Stimulated activated naive CD8-positive, alpha-beta T cell treated with anti-CD3 and anti-CD28 coated beads, Interleukin-15, Interleukin-2, amounts not matched to agents 100 U/mL and 50 U/mL, for 24 hours (primary cell): ENCODE measurements around the gene CEMIP.
"Not testable (repeated sequence)": the region's sequence is repeated elsewhere in the genome, so short reads cannot be mapped to it uniquely, and the experiment has no call there.

Experiments
- ATAC-seq: fragments of 150-1000 bp; cut with Tn5 transposase; one replicate; pipeline ENCODE4 v1.10.0; 2021
- DNase-seq: peaks from one replicate; pipeline ENCODE4 v3.0.0; 2021

CEMIP gene

GRCh38 chr15:80758130-80758745 lies 20.9 kb upstream of the CEMIP start:
- no peak for DNase-seq
- no peak for ATAC-seq

GRCh38 chr15:80760960-80761359 lies 18.2 kb upstream of the CEMIP start:
- ATAC-seq: no peak
- DNase-seq: no peak

DNA sequence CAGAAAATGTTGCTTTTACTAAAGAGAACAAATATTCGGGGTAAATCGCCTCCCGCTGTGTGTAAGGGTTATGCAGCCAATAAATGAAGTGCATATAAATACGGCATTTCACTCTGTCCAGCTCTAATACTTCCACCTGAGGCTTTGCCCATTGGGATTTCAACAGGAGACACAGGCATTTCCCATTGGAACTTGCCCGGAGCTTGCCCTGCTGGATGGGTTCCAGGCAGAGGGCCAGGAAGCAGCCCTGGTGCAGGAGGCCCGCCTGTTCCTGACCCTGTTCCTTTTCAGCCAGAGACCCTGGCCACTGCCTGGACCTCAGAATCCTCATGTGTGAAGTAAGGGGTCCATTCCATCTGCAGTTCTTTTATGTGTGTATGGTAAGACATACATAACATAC lies 17.4 kb upstream of the CEMIP start:
- DNase-seq (no peak), ATAC-seq (no peak)

DNA sequence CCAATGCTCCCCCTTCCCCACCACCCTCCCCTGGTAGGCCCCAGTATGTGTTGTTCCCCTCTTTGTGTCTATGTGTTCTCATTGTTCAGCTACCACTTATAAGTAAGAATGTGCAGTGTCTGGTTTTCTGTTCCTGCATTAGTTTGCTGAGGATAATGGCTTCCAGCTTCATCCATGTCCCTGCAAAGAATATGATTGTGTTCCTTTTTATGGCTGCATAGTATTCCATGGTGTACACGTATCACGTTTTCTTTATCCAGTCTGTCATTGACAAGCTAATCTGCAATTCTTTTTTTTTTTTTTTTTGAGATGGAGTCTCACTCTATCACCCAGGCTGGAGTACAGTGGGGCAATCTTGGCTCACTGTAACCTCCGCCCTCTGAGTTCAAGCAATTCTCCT lies 15.9 kb upstream of the CEMIP start:
- not testable (repeated sequence) for ATAC-seq, DNase-seq

DNA sequence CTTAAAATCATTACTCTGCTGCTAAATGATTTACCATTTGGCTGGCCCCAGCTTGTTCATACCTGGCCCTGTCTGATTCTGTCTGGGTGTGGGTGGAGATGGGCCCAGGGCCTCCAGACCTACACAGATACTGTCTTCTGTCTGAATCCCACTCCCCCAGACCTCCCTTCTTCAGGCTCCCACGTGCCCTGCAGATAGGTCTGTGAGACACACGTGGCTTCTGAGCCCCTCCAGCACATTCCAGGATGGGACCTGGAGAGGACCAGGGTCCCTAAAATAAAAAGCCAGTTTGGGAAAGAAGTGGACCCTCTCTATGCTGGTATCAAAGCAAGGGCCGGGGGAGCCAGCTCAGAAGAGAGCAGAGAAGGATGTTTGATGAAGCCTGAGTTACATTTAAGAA lies 14.6 kb upstream of the CEMIP start:
- DNase-seq (no peak), ATAC-seq (no peak)

DNA sequence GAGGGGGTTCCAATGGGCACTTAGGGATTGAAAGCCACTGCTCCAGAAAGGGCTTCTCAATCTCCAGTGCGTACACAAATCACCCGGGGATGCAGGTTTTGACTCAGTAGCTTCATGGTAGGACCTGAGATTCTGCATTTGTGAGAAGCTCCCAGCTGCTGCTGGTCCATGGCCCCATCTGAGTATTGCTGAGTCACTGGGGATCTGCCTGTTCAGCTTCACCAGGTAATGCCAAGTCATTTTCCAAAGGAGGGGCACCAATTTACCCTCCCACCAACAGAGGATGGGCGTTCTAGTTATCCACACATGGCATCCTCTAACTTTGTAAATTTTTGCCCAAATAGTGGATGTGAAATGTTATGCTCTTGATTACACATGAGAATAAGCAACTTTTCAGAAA lies 12.9 kb upstream of the CEMIP start:
- DNase-seq (no peak), ATAC-seq (no peak)

- DNase-seq (no peak), ATAC-seq (no peak)
Observed at GRCh38 chr15:80768158-80768557, 11.0 kb upstream of the CEMIP start.

GRCh38 chr15:80769153-80769828 lies 9.9 kb upstream of the CEMIP start:
- ATAC-seq (peak; percentile 14), DNase-seq (no peak)

- DNase-seq: no peak
- ATAC-seq: peak; percentile 32
Observed at GRCh38 chr15:80769829-80770705, 9.1 kb upstream of the CEMIP start.

- DNase-seq: no peak
- ATAC-seq: no peak
Observed at GRCh38 chr15:80773122-80773551, 6.0 kb upstream of the CEMIP start.

DNA sequence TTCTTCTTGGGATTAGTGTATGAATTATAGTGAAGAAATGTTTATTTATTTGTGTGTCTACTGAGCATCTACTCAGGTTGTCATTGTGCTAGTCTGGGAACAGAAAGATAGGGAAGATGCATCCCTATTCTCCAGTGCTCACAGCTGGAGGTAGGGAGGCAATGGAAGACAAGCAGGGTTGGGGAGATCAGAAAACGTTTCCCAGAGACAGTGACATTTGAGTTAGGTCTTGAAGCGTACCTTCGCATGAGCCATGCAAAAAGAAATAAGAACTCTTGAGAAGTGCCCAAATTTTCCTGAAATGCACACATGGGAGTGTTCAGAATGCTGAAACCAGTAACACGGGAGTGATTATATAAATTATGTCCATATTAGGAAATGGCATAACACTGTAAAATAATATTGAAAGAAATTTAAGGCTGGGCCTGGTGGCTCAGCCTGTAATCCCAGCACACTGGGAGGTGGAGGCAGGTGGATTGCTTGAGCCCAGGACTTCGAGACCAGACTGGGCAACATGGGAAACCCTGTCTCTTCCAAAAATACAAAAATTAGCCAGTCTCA lies 5.3 kb upstream of the CEMIP start:
- DNase-seq (no peak), ATAC-seq (no peak)

DNA sequence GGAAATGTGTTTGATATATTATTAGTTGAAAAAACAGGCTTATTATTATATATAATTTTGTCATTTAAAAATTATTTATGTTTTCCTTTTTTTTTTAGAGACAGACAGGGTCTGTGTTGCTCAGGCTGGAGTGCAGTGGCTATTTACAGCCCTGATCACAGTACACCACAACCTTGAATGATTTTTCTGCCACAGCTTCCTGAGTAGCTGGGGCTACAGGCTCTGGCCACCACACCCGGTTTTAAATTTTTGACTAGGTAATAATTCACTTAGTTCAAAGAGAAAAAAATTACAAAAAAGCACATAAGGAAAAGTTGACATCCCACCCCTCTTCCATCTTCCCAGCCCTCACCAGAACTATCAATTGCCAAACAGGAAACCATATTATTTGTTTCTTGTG lies 4.7 kb upstream of the CEMIP start:
- DNase-seq: no peak
- ATAC-seq: no peak

GRCh38 chr15:80775338-80775737 lies 3.8 kb upstream of the CEMIP start:
- no peak for ATAC-seq

DNA sequence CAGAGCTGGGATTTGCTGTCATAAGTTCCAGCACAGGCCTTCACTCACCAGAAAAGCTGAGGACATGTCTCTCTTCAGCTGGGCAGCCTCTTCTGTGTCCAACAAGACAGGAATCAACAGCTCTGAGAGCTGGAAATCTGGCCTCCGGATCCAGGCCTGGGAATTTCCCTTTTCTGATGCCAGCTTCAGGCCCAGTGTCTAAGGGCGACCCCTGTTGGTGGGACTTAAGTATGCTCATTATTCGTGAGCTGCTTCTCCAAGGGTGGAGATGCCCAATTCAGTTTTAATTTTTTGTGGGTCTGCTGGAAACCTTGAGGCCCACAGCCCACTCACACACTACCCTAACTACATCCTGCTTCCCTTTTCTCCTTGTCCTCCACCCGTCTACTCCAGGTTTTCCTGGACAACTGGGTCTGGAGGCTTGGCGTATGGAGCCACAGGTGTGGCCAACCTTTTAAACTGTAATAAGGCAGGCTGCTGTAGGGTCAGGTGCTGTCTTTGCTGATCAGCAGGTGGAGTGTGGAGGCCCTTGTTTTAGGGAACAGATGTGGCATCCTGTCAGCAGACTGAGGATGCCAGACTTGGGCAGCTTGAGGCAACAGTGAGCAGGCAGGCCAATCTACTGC lies 2.6 kb upstream of the CEMIP start:
- ATAC-seq: peak; percentile 42
- peak; percentile 77 for DNase-seq

More at GRCh38 chr15:80775338-80775737, 3.8 kb upstream of the CEMIP start:
- no peak for DNase-seq

DNA sequence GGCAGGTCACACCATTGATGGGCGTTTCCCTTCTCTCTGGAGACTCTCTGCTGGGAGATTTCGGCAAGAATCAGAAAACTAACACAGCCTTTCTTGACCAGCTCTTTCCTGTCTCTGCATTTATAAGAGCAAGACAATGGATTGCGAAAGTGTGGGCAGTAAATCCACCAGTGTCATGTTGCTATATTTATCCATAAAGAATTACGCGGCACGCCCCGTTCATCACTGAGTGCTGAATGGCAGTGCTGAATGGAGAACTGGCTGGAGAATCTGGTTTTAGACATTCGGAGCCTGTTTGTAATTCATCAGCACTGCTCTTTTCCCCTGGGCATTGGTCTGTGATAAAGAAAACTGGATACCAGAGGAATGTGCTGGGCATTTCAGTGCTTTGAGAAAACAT lies 2.0 kb upstream of the CEMIP start:
- ATAC-seq (no peak), DNase-seq (no peak)

DNA sequence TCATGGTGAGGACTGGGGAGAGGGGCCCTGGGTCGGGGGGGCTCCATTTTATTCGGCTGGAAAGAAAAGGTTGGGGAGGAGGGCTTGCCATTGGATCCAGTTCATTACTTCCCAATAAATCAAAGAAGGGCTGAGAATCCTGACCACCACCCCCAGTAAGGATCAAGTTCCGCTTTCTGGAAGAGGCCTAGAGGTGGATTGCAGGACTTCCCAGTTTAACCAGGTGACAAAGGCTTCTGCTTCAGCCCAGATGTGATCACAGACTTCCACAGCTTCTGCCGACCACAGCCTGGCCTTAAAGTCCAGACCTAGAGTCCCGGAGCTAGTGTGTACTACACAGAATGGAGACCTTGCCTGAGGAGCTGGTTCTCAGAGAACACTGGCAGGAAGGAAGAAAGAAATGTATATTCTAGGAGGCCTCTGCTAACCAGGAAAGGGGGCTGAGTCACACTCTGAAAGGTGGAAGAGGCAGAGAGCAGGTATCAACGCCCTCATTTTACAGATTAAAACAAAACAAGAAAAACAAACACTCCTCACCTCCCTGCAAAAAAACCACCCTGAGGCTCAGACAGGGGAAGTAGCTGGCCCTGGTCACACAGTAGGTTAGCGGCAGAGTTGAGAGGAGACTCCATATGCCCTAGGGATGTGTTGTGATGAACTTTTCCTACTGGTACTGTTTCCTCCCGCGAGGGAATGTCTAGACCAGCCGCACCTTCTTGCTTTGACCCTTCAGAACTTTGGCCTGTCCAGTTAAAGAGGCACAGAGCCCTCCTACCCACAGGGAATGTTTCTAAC lies 1.1 kb upstream of the CEMIP start:
- no peak for DNase-seq
- ATAC-seq: no peak

DNA sequence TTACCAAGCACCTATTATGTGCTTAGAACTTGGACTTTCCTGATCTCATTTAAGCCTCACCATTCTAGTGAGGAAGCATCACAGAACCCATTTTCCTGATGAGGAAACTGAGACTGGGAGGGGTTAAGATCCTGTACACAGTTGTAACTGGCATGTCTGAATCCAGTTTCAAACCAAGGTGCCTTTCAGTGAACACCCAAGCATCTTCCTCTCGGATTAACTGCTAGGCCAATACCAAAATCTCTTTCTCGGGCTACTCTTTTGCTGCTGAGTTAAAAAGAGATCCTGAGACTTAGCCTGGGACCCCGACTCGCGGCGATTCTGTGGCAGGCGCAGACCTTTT lies 578 bp upstream of the CEMIP start:
- ATAC-seq: no peak
- DNase-seq: no peak

DNA sequence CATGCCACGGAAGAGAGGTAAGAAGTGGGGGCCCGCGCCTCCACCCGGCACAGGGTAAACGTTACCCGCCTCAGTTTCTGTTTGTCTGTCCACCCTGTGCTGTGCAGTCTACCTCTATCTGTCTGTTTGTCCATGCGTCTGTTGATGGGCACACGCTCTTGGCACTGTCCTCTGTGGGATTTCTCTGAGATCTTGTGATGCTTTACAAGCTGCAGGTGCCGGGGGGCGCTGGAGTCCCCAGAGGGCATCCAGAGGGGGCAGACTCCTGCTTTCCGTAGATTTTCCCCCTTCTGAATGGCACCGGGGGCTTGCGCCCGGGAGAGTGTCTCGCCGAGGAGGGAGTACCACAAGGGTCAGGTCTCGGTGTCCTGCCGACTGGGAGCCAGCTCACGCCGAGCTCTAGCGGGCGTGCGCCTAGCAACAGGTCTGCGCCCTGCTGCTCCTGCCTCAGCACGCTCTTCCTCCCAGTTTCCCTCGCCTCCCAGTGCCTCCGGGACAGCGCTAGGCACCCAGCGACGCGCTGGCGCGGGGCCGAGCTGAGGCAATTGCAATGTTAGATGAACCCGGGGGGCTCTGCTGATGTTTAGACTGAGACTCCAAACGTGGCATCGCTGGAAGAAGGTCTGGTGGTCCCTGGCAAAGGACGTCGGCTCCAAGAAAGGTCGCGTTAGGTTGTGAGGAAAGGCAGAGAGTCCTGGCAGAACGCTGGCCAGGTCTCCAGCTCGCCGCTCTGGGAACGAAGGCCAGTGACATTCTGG lies 667 bp downstream of the CEMIP start:
- DNase-seq (no peak), ATAC-seq (no peak)

DNA sequence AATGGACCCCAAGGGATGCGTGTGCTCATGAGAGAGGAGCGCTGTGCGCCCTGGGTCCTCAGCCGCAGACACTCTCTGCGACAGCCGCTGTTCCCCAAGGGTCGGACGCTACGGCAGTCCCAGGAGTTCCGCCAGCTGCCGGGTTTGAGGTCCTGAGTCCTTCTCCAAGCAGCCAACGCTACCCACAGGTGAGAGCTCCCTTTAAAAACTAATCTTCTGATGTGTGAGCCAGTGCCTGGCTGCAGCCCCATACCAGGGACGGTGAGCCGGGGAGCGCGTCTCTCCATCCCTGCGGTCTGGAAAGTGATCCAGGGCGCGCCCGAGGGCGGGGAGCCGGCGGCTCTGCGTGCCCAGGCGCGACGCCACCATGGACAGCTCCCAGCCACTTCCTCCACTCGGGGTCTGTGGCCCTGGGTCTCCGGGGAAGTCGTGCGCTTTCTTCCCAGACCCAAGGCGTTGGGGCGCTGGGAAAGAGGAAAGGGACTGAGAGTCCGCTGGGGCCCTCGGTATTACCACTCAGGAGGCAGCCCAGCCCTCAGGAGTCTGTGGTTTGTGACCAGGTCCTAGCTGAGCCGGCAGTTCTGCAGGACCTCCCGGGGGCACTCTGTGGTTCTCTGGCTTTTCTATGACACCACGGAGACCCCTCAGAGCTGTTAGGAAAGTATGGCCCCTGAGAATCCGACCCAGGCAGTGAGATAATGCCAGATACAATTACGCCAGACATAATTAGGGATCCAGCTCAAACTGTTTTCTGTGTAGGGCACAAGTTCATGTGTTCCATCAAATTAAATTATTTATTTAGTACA lies 1.4 kb downstream of the CEMIP start:
- DNase-seq (peak; percentile 42), ATAC-seq (no peak)

DNA sequence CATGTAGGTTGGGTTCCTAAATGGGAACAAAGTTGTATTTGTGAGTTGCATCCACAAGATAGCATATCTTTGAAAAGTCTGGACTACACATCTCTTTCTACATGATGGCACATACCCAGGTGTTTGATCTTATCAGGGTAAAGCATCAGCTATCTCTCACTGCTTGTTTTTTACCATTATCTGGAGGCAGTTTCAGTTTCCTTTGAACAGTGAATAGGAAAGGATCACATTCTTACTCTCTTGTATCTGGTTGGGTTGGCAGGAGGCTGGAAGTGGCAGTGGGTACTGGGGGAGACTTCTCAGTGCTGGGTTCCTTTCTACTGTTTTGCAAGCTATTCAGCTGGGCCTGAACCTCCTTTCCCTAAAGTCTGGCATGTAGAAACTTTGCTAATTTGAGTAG lies 4.1 kb downstream of the CEMIP start:
- DNase-seq (no peak), ATAC-seq (no peak)
